PC-3 (cell line): ENCODE results near the gene VSTM2B. TPM values are rescaled to one million over a fixed set of nuclear protein-coding genes. Genes with fewer than 3 reads are reported as not detected.

Experiments
- ATAC-seq: fragments of 200-7000 bp; cut with Tn5 transposase; 2 replicates; pipeline ENCODE4 v1.9.1; 2020; ENCODE audit warnings: mild to moderate bottlenecking, moderate library complexity
- BruUV-seq: library from RNA; stranded (reverse); fragments of 400-500 nt; replicated peaks from 2 replicates; lab custom pipeline; 2021; lab: Mats Ljungman, UMichigan
- CTCF ChIA-PET: fragments of 300-600 bp; sonication (Branson Sonifier 250); formaldehyde crosslinking; loops from one replicate; lab custom pipeline; 2022; ENCODE audit warnings: antibody characterized with exemption; lab: Charles Lee
- POLR2A ChIA-PET: fragments of 300-600 bp; sonication (Branson Sonifier 250); formaldehyde crosslinking; loops from one replicate; lab custom pipeline; 2022; ENCODE audit warnings: antibody characterized with exemption; ENCODE audit not compliant: unreplicated experiment; lab: Charles Lee
- DNase-seq: peaks from one replicate; pipeline ENCODE4 v3.0.0-alpha.2; 2015
- H2AFZ ChIP-seq: fragments of 300-600 bp; sonication (generic); 2 replicates; pipeline ENCODE4 v1.6.0; 2016; ENCODE audit warnings: antibody characterized with exemption, low read length
- H3F3A ChIP-seq: fragments of 300-600 bp; sonication (generic); one replicate; pipeline ENCODE4 v1.6.0; 2017; ENCODE audit warnings: antibody characterized with exemption, low read length, control low read depth, mild to moderate bottlenecking; ENCODE audit not compliant: unreplicated experiment
- H3K27ac ChIP-seq: fragments of 300-600 bp; sonication (generic); 2 replicates; pipeline ENCODE4 v1.5.1; 2016; ENCODE audit warnings: mild to moderate bottlenecking, low read length
- H3K27me3 ChIP-seq: fragments of 300-600 bp; sonication (generic); 2 replicates; pipeline ENCODE4 v1.6.1; 2016; ENCODE audit warnings: low read length, mixed read lengths
- H3K36me3 ChIP-seq: fragments of 300-600 bp; sonication (generic); 2 replicates; pipeline ENCODE4 v1.6.1; 2016; ENCODE audit warnings: low read depth, mixed run types, low read length, mixed read lengths
- H3K4me1 ChIP-seq: fragments of 300-600 bp; sonication (generic); 2 replicates; pipeline ENCODE4 v1.5.1; 2016; ENCODE audit warnings: low read length; ENCODE audit not compliant: insufficient read depth
- H3K4me2 ChIP-seq: fragments of 300-600 bp; sonication (generic); 2 replicates; pipeline ENCODE4 v1.6.0; 2016; ENCODE audit warnings: low read length
- H3K4me3 ChIP-seq: fragments of 300-600 bp; sonication (generic); 2 replicates; pipeline ENCODE4 v1.5.1; 2016; ENCODE audit warnings: mild to moderate bottlenecking, low read length, mixed read lengths
- H3K79me2 ChIP-seq: fragments of 300-600 bp; sonication (generic); 2 replicates; pipeline ENCODE4 v1.6.1; 2017; ENCODE audit warnings: low read length, mixed read lengths
- H3K9ac ChIP-seq: fragments of 300-600 bp; sonication (generic); 2 replicates; pipeline ENCODE4 v1.6.0; 2016; ENCODE audit warnings: mild to moderate bottlenecking, low read length
- H3K9me2 ChIP-seq: fragments of 300-600 bp; sonication (generic); replicated peaks from 2 replicates; pipeline ENCODE4 v1.6.1; 2016; ENCODE audit warnings: mixed run types, low read length, mixed read lengths
- H3K9me3 ChIP-seq: fragments of 300-600 bp; sonication (generic); 2 replicates; pipeline ENCODE4 v1.6.1; 2016; ENCODE audit warnings: low read length, mixed read lengths
- H4K20me1 ChIP-seq: fragments of 300-600 bp; sonication (generic); 2 replicates; pipeline ENCODE4 v1.6.1; 2016; ENCODE audit warnings: low read length, mixed read lengths
- CTCF ChIP-seq: fragments of 300-600 bp; sonication (generic); conservative IDR thresholded peaks from 2 replicates; pipeline ENCODE4 v1.5.1; 2017; ENCODE audit warnings: antibody characterized with exemption, low read depth, mild to moderate bottlenecking, low read length
- EZH2 ChIP-seq: fragments of 300-600 bp; sonication (generic); IDR thresholded peaks from one replicate; pipeline ENCODE4 v1.6.1; 2017; ENCODE audit warnings: antibody characterized with exemption, mild to moderate bottlenecking, low read length; ENCODE audit not compliant: unreplicated experiment
- EZH2phosphoT487 ChIP-seq: fragments of 300-600 bp; sonication (generic); IDR thresholded peaks from 2 replicates; pipeline ENCODE4 v1.6.1; 2018; ENCODE audit warnings: mild to moderate bottlenecking, antibody characterized with exemption, low read length, borderline replicate concordance
- intact Hi-C: fragments of 100-400 bp; cut with micrococcal nuclease; formaldehyde crosslinking; loops from 2 replicates; pipeline ENCODE4 v1.9.0; 2023
- total RNA-seq: library from RNA; depleted of rRNA; stranded (reverse); fragments of >200 nt; gene quantifications from 2 replicates; pipeline ENCODE4 v1.2.3, GENCODE V29; 2014

The VSTM2B gene
- total RNA-seq, 1 experiment from 2014 or later: not detected

- H3K79me2 ChIP-seq: peaks cover 12% of the 10 kb centered on the region
- TF ChIP-seq CTCF (peak; percentile 82), EZH2 (no peak), EZH2phosphoT487 (no peak)
- ChIA-PET POLR2A (interaction anchor here (0.6 kb wide), 1 partner anchor 104 kb away, joined by 3 read pairs; the partner anchor contains the start of gene C19orf12), CTCF (interaction anchor here (1.7 kb wide), 1 partner anchor 54 kb away, joined by 3 read pairs; the partner anchor contains the start of gene PLEKHF1)
- no peak overlapping the region for H3K27ac ChIP-seq
- no peaks in the 10 kb centered on the region for H3K9me2 ChIP-seq
- H3K36me3 ChIP-seq: peaks cover 4% of the 10 kb centered on the region; the same call in 1 of the 2 replicates
- H3F3A ChIP-seq: no peaks in the 10 kb centered on the region
- no peaks in the 10 kb centered on the region for H3K27me3 ChIP-seq
- H2AFZ ChIP-seq: no peak overlapping the region
- no peak overlapping the region for H3K4me3 ChIP-seq
- intact Hi-C loops: loop anchor here (1.0 kb wide), 2 partner anchors 81 to 106 kb away; no protein-coding TSS in a partner anchor
- H3K4me2 ChIP-seq: no peak overlapping the region
- ATAC-seq: peak; percentile 85
- BruUV-seq: no TSS peak
- no peak overlapping the region for H3K9ac ChIP-seq
- no peaks in the 10 kb centered on the region for H3K9me3 ChIP-seq
- peaks cover 3% of the 10 kb centered on the region; the same call in 1 of the 2 replicates for H3K4me1 ChIP-seq
- DNase-seq: peak; percentile 70
- H4K20me1 ChIP-seq: no peaks in the 10 kb centered on the region
These were observed 84.9 kb downstream of the VSTM2B start for GRCh38 chr19:29610574-29611271.

GRCh38 chr19:29612121-29612520 is 86.3 kb downstream of the VSTM2B start:
- H3K27me3 ChIP-seq: no peaks in the 10 kb centered on the region
- no TSS peak for BruUV-seq
- TF ChIP-seq CTCF: no peak
- no peak for TF ChIP-seq EZH2
- TF ChIP-seq EZH2phosphoT487: no peak
- no peaks in the 10 kb centered on the region for H3K9me2 ChIP-seq
- intact Hi-C loops: no loop called here
- H3K4me1 ChIP-seq: no peaks in the 10 kb centered on the region
- ChIA-PET POLR2A (no interaction called here), CTCF (no interaction called here)
- no peak for DNase-seq
- H3K4me3 ChIP-seq: no peak overlapping the region
- H4K20me1 ChIP-seq: no peaks in the 10 kb centered on the region
- no peak overlapping the region for H3K9ac ChIP-seq
- H3K27ac ChIP-seq: no peak overlapping the region
- no peak overlapping the region for H2AFZ ChIP-seq
- no peak for ATAC-seq
- no peaks in the 10 kb centered on the region for H3K9me3 ChIP-seq
- no peaks in the 10 kb centered on the region for H3F3A ChIP-seq
- H3K4me2 ChIP-seq: no peak overlapping the region
- H3K79me2 ChIP-seq: 0 out of 2 replicates have a peak, but pooled peaks cover 3% of the 10 kb centered on the region
- H3K36me3 ChIP-seq: peaks cover 4% of the 10 kb centered on the region; the same call in 1 of the 2 replicates
